ENCODE measurements around the gene CASZ1. TPM values are rescaled to one million over a fixed set of nuclear protein-coding genes. Genes with fewer than 3 reads are reported as not detected.

CASZ1 gene
- total RNA-seq, 1 experiment from 2014 or later: 11.1 TPM

- Mint-ChIP-seq H3K27me3 (ENCODE audit: insufficient read depth, unreplicated experiment) (no peaks in the 10 kb centered on the region), H3K4me3 (ENCODE audit: unreplicated experiment) (no peak overlapping the region), H3K27ac (ENCODE audit: low read depth, unreplicated experiment) (no peak overlapping the region), H3K9me3 (ENCODE audit: unreplicated experiment) (no peaks in the 10 kb centered on the region), H3K4me1 (ENCODE audit: insufficient read depth, unreplicated experiment) (peaks cover 6% of the 10 kb centered on the region), H3K36me3 (ENCODE audit: insufficient read depth, unreplicated experiment) (no peaks in the 10 kb centered on the region)
- ChIA-PET POLR2A (interaction anchor here (0.6 kb wide), 1 partner anchor 33 kb away, joined by 3 read pairs; no protein-coding TSS in a partner anchor), CTCF (no interaction called here)
- no TSS peak for BruUV-seq (replicated peaks)
- intact Hi-C loops (cut with micrococcal nuclease): no loop called here
- no peak for TF ChIP-seq CTCF (IDR thresholded peaks at IDR 0.05; ENCODE audit: unreplicated experiment)
- DNase-seq (ENCODE audit: unreplicated experiment): no peak
These were observed 109.2 kb downstream of the CASZ1 start for GRCh38 chr1:10687251-10687651.

GRCh38 chr1:10686404-10687040, 109.9 kb downstream of the CASZ1 start:
- no peaks in the 10 kb centered on the region for H3K27me3 Mint-ChIP-seq (ENCODE audit: insufficient read depth, unreplicated experiment)

GRCh38 chr1:10685808-10686403, 110.5 kb downstream of the CASZ1 start:
- no TSS peak for BruUV-seq (replicated peaks)
- DNase-seq (ENCODE audit: unreplicated experiment): no peak
- POLR2A ChIA-PET: no interaction called here
- H3K27me3 Mint-ChIP-seq (ENCODE audit: insufficient read depth, unreplicated experiment): no peaks in the 10 kb centered on the region
- H3K4me1 Mint-ChIP-seq (ENCODE audit: insufficient read depth, unreplicated experiment): peaks cover 6% of the 10 kb centered on the region
- no peaks in the 10 kb centered on the region for H3K36me3 Mint-ChIP-seq (ENCODE audit: insufficient read depth, unreplicated experiment)
- CTCF ChIA-PET: no interaction called here
- no peak for TF ChIP-seq CTCF (IDR thresholded peaks at IDR 0.05; ENCODE audit: unreplicated experiment)
- no peak overlapping the region for H3K27ac Mint-ChIP-seq (ENCODE audit: low read depth, unreplicated experiment)
- no peaks in the 10 kb centered on the region for H3K9me3 Mint-ChIP-seq (ENCODE audit: unreplicated experiment)
- intact Hi-C loops (cut with micrococcal nuclease): no loop called here
- H3K4me3 Mint-ChIP-seq (ENCODE audit: unreplicated experiment): no peak overlapping the region

More at GRCh38 chr1:10686404-10687040, 109.9 kb downstream of the CASZ1 start:
- ChIA-PET POLR2A (interaction anchor here (0.6 kb wide), 1 partner anchor 32 kb away, joined by 3 read pairs; no protein-coding TSS in a partner anchor), CTCF (no interaction called here)
- Mint-ChIP-seq H3K4me3 (ENCODE audit: unreplicated experiment) (no peak overlapping the region), H3K36me3 (ENCODE audit: insufficient read depth, unreplicated experiment) (no peaks in the 10 kb centered on the region), H3K27ac (ENCODE audit: low read depth, unreplicated experiment) (no peak overlapping the region), H3K9me3 (ENCODE audit: unreplicated experiment) (no peaks in the 10 kb centered on the region), H3K4me1 (ENCODE audit: insufficient read depth, unreplicated experiment) (peaks cover 6% of the 10 kb centered on the region)
- BruUV-seq (replicated peaks): no TSS peak
- TF ChIP-seq CTCF (IDR thresholded peaks at IDR 0.05; ENCODE audit: unreplicated experiment): no peak
- DNase-seq (ENCODE audit: unreplicated experiment): no peak
- intact Hi-C loops (cut with micrococcal nuclease): no loop called here

- H3K27me3 Mint-ChIP-seq (ENCODE audit: insufficient read depth, unreplicated experiment): no peaks in the 10 kb centered on the region
- H3K36me3 Mint-ChIP-seq (ENCODE audit: insufficient read depth, unreplicated experiment): no peaks in the 10 kb centered on the region
- no peak for TF ChIP-seq CTCF (IDR thresholded peaks at IDR 0.05; ENCODE audit: unreplicated experiment)
- H3K4me1 Mint-ChIP-seq (ENCODE audit: insufficient read depth, unreplicated experiment): peaks cover 6% of the 10 kb centered on the region
- no peak overlapping the region for H3K27ac Mint-ChIP-seq (ENCODE audit: low read depth, unreplicated experiment)
- no peak overlapping the region for H3K4me3 Mint-ChIP-seq (ENCODE audit: unreplicated experiment)
- H3K9me3 Mint-ChIP-seq (ENCODE audit: unreplicated experiment): no peaks in the 10 kb centered on the region
- BruUV-seq (replicated peaks): no TSS peak
- DNase-seq (ENCODE audit: unreplicated experiment): no peak
- ChIA-PET POLR2A (no interaction called here), CTCF (interaction anchor here (0.6 kb wide), 1 partner anchor 125 kb away, joined by 3 read pairs; no protein-coding TSS in a partner anchor)
- intact Hi-C loops (cut with micrococcal nuclease): no loop called here
These were observed 111.1 kb downstream of the CASZ1 start for GRCh38 chr1:10685196-10685807.

Data from MCF 10A (cell line).